ENCODE measurements around the gene GOLT1A.
"Not testable (repeated sequence)": the region's sequence is repeated elsewhere in the genome, so short reads cannot be mapped to it uniquely, and the experiment has no call there.

The GOLT1A gene

DNA sequence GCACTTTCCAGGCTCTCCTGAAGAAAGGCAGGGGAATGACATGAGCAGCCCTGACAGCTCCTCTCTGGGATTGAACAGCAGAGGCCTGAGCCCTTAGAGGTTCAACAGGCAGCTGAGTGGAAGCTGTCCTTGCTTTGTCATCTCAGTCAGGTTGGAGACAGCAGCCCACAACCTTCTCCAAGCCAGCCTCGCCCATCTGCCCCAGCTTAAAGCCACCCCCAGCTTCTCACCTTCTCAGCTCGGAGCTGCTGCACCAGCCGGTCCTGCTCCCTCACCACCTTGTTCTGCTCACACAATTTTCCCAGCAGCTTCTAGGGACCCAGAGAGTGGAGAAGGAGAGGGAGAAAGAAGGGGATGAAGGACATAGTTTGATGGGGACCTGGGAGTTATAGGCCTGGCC is 35.2 kb upstream of the GOLT1A start:
- no peak for DNase-seq

DNA sequence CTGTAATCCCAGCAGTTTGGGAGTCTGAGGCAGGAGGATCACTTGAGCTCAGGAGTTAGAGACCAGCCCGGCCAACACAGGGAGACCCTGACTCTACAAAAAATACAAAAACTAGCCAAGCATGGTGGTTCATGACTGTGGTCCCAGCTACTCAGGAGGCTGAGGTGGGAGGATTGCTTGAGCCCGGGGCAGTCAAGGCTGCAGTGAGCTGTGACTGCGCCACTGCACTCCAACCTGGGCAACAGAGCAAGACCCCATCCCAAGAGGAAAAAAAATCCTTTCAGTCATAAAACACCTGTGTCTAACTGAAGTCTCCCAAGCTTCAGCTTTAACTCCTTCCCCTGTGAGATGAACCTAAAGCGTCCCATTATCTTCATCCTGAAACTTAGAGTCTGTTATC is 33.1 kb upstream of the GOLT1A start:
- no peak for DNase-seq

DNA sequence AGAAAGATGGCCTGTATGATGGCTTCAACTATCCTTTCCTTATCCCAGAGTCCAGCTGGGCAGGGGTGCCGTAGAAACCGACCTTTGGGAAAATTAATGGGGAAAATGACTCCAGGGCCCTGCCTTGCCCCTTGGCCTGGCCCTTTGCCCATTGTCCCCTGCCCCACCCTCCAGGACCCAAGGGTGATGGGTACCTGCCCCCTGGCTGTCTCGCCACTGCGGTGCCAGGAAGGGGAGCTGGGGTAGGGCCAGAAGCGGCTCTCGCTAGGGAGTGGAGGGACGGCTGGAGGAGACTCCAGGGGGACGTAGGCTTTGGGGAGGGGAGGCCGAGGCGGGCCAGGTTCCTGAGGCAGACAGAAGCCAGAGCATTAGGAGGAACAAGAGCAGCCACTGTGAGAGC is 29.1 kb upstream of the GOLT1A start:
- no peak for DNase-seq

DNA sequence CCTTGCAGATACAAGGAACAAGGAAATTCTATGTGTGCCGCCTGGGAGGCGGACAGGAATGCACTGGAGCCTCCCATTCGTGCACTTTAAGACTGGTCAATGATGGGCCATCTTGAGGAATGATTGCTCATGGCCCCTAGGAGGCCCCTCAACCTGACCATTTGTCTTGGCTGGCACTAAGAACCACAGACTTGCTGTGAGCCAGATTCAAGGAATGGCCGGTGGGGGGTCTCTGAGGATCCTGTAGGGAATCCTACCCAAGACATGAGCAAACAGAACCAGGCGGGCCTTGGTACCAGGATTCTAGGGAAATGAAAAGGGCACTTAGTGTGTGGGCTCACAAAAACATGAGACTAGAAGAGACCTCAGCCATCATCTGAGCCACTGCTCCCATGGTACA is 28.1 kb upstream of the GOLT1A start:
- DNase-seq: no peak

DNA sequence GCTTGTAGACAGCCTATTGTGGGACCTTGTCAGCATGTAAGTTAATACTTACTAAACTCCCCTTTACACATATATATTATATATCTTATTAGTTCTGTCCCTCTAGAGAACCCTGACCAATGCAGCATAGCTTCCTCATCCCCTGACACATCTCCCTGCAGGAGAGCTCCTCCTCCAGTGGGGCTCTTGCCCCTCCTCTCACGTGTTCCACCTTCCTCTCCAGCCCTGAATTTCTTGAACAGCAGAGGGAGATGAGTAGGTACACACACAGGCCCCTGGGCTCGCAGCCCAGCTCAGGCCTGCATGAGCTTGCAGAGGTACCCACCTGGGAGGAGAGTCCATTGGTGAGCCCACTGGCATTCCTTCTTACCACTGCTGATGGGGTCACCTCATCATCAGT is 27.3 kb upstream of the GOLT1A start:
- no peak for DNase-seq

DNA sequence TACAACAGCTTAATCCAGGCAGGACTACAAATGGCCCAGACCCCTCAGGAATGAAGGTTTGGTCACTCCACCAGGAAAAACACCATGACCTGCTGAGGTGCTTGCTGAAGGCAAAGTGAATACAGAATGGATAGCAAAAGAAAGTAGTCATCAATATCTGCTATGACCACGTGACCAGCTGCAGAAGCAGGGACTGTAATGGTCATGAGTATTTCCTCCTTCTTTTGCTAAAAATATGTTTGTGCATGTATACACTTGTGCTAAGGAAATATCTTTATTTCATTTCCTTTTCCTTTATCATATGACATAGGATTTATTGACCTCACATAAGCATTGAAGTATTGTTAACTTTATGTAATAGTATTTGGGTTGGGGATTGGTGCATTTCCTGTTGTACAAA is 26.4 kb upstream of the GOLT1A start:
- DNase-seq: no peak

DNA sequence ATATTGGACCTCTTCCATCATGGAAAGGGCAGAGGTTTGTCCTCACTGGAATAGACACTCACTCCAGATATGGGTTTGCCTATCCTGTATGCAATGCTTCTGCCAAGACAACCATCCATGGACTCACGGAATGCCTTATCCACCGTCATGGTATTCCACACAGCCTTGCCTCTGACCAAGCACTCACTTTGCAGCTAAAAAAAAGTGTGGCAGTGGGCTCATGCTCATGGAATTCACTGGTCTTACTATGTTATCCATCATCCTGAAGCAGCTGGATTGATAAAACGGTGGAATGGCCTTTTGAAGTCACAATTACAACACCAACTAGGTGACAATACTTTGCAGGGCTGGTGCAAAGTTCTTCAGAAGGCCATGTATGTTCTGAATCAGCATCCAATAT is 25.6 kb upstream of the GOLT1A start:
- DNase-seq: not testable (repeated sequence)

DNA sequence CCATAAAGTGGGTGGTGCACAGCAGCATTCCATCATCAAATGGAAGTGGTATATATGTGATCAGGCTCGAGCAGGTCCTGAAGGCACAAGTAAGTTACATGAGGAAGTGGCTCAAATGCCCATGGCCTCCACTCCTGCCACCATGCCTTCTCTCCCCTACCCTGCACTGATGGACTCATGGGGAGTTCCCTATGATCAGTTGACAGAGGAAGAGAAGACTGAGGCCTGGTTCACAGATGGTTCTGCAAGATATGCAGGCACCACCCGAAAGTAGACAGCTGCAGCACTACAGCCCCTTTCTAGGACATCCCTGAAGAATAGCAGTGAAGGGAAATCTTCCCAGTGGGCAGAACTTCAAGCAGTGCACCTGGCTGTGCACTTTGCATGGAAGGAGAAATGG is 24.7 kb upstream of the GOLT1A start:
- DNase-seq: not testable (repeated sequence)

DNA sequence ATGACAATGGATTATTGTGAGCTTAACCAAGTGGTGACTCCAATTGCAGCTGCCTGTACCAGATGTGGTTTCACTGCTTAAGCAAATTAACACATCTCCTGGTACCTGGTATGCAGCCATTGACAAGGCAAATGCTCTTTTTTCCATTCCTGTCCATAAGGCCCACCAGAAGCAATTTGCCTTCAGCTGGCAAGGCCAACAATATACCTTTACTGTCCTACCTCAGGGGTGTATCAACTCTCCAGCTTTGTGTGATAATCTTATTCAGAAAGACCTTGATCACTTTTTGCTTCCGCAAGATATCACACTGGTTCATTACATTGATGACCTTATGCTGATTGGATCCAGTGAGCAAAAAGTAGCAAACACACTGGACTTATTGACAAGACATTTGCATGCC is 23.7 kb upstream of the GOLT1A start:
- DNase-seq: not testable (repeated sequence)

DNA sequence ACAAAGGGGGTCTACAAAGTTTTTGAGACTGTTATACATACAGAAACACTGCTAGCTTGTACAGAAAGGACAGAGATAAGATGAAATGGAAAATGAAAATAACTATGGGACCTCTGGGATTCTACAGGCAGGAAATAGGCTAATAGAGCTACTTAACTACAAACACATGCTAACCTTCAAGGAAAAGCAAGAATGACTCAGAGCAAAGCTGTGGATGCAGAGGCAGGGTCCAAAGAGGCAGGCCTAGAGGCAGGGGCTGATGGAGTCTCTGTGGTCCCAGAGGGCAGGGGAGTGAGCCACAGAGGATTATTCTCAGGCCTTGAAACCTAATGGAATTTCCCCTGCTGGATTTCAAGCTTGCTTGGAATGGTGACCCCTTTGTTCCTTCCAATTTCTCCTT is 18.7 kb upstream of the GOLT1A start:
- no peak for DNase-seq

DNA sequence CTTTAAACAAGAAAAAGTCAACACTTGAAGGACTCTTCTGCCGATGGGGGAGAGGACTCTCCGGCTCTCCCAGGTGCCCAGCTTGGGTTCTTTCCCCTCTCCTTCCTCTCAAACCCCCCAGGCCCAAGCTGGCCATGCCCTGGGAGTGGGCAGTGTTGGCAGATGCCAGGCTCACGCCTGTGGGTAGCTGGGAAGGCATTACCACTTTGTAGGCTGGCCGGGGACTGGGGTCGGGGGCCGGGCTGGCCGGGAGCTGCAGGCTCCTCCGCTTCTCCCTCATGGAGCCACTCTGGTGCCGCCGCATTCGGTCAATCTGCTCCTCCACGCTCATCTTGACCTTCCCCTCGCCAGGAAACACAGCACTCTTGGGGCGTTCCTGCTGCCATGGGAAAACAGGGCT is 16.4 kb upstream of the GOLT1A start:
- no peak for DNase-seq

DNA sequence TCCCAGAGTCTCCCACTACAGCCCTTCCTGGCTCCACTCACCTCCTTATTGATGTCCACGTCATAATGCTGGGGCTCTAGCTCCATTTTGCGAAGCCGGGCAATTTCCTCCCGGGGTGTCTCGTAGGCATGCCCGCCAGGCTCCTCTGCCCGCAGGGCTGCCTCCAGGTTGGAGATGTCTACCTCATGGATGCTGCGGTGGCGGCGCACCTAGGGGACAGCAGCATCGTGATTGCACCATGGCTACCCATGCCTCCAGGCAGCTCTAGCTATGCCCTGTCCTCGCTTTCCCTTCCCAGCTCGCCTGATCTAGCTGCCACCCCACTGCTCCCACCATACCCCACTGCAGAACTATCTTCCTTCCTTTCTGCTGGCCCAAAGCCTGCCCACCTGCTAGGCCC is 15.1 kb upstream of the GOLT1A start:
- DNase-seq: no peak

DNA sequence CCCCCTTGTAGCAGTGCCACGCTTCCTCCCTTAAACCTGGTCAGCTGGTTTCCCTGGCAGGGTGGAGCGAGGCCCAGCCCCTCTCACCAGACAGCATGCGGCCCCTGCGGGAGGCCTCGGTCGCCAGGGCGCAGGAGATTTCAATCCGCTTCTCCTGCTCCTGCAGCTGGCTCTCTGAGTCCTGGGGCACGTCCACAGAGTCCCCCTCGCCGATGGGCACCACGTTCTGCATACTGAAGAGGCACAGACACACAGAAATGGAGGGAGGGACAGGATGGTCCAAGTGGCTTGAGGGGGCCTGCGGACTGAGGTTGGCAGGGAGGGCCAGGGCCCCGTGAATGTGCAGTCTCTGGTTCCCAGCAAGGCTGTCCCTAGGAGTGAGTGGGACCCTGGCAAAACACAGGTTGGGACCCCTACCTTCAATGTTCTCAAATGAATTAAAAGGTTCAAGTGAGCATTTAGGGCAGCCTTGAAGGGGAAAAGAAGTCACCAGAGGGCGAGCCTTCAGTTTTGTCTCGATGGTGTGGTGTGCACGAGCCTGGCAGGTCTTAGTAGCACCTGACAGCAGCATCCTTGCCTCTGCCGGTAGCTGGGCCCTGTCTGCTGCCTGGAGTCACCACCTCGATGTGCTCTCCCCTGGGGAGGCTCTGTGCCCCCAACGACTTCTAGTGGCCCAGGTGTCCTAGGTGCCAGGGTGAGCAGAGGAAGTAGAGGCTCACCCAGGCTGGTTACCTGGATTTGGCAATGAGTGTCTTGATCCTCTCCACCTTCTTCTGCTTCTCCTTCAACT is 14.4 kb upstream of the GOLT1A start:
- DNase-seq: no peak

DNA sequence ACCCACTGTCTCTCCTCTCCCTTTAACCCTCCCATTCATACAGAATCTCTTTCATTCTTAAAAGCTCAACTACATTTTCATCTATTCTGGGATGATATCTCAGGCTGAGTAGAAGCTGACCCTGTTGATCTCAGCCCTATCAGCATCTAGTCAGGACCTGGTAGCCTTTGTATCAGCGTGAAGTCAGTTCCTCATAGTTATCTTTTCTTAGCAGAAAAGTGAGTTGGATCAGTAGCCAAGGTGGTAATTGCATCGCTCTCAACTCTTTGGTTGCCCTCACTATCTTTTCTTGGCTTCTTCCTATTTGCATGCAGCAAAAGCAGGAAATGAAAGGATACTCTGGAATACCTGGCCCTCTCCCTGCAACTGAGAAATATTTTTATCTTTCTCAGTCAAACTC is 13.6 kb upstream of the GOLT1A start:
- DNase-seq: no peak

DNA sequence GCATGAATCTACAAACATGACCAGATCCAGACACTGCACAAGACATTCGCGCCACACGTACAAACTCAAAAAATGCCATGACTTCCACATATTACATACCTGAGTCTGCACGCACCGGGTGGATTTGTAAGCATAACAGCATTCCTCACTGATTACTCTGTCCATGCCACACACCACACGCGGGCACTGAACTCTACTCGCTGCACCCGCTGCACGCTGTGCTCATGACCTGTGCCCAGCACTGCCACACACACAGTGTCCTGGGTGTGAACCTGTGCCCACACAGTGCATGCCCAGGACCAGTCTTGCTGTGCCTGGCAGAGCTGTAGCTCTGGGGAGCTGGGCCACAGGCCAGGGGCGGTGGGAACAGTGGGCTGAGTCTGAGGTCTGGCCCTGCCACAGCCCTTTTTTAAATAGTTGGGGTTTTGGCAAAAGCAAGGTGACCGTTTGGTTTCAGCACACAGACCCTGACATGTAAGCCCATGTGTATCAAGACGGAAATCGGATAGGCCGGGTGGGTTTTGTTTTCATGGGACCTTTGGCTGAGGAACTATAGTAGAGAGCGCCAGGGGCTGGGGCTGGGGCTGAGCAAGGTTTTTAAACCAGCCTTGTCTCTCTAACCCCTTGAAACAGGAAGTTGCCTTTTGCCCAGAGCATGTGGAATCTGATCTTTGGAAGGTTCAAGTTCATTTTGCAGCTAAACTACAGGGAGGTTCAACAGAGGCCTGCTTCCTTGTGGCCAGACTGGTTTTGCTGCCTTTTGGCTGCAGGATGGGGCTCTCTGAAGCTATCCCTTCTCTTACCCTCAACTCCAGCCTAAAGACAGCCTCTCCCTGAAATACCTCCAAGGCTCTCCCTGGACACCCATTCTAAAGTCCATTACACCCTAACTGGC is 12.3 kb upstream of the GOLT1A start:
- no peak for DNase-seq

DNA sequence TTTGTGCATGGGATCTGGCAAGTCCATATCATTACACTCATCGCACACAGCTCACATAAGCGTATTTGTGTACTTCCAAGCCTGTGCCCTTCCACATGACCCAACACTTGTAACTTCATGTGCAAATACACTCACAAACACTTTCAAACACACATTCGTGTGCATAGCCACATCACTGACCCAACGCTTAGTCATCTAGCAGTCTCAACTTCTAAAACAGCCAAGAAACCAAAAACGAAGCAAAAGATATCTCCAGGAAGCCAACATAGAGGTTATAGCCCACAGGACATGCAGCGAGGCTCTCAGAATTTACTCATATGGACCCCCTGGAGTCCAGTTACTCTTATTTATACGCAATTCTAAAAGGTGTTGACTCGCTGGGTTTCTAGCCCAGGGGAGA is 10.9 kb upstream of the GOLT1A start:
- DNase-seq: no peak

DNA sequence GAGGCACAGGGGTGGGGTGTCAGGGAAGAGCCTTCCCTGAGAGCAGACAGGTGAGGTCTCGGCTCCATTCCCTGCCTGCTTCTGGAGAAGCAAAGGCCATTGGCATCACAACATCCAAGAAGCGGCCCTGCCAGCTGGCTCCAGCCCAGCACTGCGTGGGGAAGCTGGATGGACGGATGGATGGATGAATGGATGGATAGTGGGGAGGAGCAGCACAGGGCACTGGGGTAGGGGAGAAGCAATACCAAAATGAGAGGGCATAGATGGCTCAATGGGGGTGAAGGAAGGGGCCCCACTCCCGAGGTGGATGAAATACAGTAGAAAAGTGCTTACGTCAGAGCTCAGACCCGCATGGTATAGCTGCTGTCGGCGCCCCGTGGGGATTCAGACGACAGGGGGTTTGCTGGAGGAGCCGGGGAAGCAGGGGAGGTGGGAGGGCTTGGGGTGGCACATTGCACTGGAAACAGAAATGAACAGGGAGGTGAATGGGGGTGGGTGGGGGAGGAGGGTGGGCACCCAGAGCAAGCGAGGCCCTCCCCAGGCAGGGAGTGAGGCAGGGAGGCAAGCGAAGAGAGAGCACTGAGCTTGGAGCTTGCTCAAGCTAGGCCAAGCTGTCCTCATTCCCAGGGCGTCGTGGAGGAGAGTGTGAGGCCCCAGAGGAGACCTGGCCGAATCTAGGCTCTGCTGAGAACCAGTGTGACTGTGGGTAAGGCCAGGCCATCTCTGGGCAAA is 9.5 kb upstream of the GOLT1A start:
- no peak for DNase-seq

DNA sequence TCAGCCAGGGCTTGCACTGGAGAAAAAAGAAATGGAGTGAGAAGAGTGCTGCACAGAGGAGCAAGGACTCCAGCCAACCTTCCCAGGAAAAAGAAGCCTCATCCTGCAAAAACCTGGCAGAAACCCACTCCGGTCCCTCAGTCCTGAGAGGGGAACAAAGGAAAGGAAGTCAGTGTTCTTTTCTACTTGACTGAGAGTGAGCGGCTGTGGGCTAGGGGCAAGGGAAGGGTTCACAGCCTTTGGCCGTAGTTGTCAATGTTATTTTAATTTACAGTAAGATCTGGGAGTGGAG is 8.9 kb upstream of the GOLT1A start:
- DNase-seq: no peak

DNA sequence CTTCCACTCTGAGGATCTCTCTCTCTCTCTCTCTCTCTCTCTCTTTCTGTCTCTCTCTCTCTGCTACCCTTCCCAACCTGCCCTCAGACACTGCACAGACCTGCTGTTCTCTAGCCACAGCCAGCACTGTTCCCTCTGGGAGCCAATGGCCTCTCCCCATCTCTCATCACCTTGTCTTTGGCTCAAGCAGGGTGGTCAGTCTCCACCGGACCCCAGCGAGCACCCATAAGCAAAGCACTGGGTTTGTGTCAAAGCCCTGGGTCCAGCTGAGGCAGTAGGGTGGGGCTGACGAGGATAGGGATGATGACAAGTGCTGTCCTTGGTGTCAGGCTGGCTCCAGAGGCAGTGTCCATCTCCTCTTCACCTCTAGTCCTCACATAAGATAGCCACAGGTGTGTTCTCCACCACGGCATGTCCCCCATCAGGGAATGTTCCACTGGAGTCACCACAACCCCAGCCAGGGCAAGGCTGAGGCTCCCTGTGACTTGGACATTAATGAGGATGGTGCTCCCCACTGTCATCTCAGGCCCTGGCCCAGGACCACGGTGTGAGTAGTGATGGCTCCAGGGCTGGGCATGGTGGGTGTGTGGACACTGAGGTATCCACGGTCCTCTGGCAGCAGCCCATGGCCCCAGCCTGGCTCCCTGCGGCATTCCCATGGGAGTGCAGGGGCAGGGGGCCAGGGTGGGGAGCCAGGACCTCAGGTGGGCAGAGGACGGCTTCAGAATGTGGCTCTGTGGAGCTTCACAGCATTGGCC is 8.4 kb upstream of the GOLT1A start:
- no peak for DNase-seq

DNA sequence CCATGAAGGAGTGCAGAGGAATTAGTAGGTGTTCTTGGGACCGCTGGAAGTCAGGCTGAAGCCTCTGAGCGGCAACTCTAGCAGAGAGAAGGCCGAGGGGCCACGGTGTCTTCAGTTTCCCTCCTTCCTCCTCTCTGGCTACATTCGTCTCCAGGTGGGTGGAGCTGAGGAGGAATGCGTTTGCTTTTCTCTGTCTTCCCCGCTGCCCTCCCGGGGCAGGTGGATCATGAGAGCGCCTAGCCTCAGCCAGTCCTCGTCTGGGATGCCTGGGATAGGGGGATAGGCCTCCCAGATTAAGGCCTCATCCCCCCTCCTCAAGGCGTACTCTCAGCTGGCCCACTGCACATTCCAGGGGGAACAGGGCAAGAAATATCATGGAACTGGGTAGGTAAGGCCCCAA is 7.5 kb upstream of the GOLT1A start:
- DNase-seq: no peak

DNA sequence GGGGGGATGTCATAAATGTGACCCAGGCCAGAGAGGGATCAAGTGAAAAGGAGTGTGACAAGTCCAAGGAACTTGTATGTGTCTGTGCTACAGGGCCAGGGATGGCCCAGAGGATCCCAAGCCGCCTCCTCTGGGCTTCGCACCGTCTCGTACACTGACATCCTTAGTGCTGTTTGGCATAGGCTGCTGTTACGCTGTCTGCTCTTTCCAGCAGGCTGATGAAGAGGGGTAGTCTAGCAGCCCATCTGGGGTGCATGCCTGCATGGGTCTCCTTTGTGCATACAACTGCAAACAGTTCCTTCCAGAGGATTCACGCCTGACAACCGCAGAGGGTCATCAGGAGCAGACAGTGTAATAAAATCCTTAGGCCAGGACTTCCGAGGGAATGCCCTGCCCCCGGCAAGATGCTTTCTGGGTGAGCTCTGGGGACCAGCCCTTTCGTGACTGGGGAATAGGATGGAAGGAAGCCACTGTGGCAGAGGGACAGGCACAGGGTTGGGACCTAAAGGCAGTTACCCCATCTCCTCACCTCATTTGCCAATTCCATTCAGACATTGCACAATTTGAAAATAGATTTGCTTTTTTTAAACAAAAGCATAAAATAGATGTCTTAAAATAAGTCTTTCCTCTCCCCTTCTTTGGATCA is 6.3 kb upstream of the GOLT1A start:
- DNase-seq: no peak

DNA sequence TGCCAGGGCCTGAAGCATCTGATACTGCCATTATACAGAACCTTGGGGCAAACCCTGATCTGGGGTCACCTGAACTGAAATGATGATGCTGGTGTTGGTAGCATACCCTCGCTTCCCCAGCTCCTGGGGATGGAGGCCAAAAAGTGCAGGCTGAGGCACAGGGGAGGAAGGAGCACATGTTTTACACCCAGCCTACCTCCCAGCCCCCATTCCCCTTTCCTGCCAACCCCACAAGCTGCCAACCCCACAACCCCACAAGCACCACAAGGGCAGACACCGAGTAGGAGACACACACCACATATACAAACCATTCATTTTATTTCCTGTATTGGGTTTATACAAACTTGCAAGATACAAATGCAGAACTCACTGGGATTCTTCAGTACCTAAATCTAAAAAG is 4.8 kb upstream of the GOLT1A start:
- DNase-seq: no peak

DNA sequence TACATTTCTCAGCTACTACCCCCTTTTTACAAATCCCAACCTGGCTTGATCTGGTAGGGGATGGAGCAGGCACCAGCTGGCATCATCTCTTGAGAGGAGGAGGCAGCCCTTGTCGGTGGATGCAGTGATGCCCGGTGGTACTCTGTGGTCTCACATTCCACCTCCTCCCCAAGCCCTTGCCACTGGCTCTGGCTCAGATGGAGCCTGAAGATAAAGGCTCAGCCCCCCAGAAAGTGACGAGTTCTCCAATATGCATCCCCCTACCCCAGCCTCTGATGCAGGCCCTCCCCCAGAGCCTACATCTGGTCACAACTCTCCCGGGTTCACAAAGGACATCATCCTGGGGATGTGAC is 3.8 kb upstream of the GOLT1A start:
- DNase-seq: no peak
